CD8-positive, alpha-beta memory T cell (primary cell): ENCODE measurements around the gene LDLRAD4. TPM values are rescaled to one million over a fixed set of nuclear protein-coding genes. Genes with fewer than 3 reads are reported as not detected.

Experiments
- CTCF ChIA-PET: fragments of 350-600 bp; sonication (Branson Sonifier 250); formaldehyde crosslinking; loops from one replicate; lab custom pipeline; 2021; ENCODE audit warnings: antibody characterized with exemption; lab: Charles Lee
- POLR2A ChIA-PET: fragments of 350-600 bp; sonication (Branson Sonifier 250); formaldehyde crosslinking; loops from one replicate; lab custom pipeline; 2021; ENCODE audit warnings: antibody characterized with exemption; lab: Charles Lee
- DNase-seq, 5 donors: peaks; one replicate each; pipeline versions ENCODE4 v3.0.0 to v3.0.0-alpha.2; 2020 to 2022; ENCODE audit warnings: mixed read lengths in 1 of 5
- H3K27ac ChIP-seq: one replicate; pipeline ENCODE4 v1.7.0; 2013; ENCODE audit warnings: low read depth, mild to moderate bottlenecking, low read length, moderate library complexity
- H3K27me3 ChIP-seq: 2 replicates; pipeline ENCODE4 v1.7.0; 2013; ENCODE audit warnings: low read length, mild to moderate bottlenecking; ENCODE audit not compliant: insufficient read depth, poor library complexity, severe bottlenecking
- H3K36me3 ChIP-seq: 2 replicates; pipeline ENCODE4 v1.7.0; 2013; ENCODE audit warnings: mild to moderate bottlenecking, low read length, moderate library complexity; ENCODE audit not compliant: insufficient read depth
- H3K4me1 ChIP-seq: 2 replicates; pipeline ENCODE4 v1.7.0; 2013; ENCODE audit warnings: mild to moderate bottlenecking, low read length, moderate library complexity; ENCODE audit not compliant: insufficient read depth
- H3K4me3 ChIP-seq: 2 replicates; pipeline ENCODE4 v1.7.0; 2013; ENCODE audit warnings: mild to moderate bottlenecking, low read length
- H3K9me3 ChIP-seq: 2 replicates; pipeline ENCODE4 v1.7.0; 2013; ENCODE audit warnings: mild to moderate bottlenecking, low read length
- H3K27ac Mint-ChIP-seq, 8 donors: one replicate each; pipeline ENCODE4 v1.8.0; 2020 to 2021; ENCODE audit warnings: mixed read lengths in 8 of 8, mild to moderate bottlenecking in 6 of 8, inconsistent platforms in 3 of 8, moderate library complexity in 3 of 8
- H3K27me3 Mint-ChIP-seq, 2 donors: one replicate each; pipeline ENCODE4 v1.8.0; 2020 to 2021; ENCODE audit warnings: mixed read lengths in 2 of 2, mild to moderate bottlenecking in 1 of 2, moderate library complexity in 1 of 2
- H3K36me3 Mint-ChIP-seq, 3 donors: one replicate each; pipeline ENCODE4 v1.8.0; 2020 to 2021; ENCODE audit warnings: mixed read lengths in 3 of 3, inconsistent platforms in 1 of 3, mild to moderate bottlenecking in 1 of 3
- H3K4me1 Mint-ChIP-seq, 3 donors: one replicate each; pipeline ENCODE4 v1.8.0; 2020 to 2021; ENCODE audit warnings: mixed read lengths in 3 of 3, inconsistent platforms in 1 of 3, mild to moderate bottlenecking in 1 of 3
- H3K4me3 Mint-ChIP-seq, 7 donors: one replicate each; pipeline ENCODE4 v1.8.0; 2020 to 2021; ENCODE audit warnings: mixed read lengths in 7 of 7, mild to moderate bottlenecking in 6 of 7, moderate library complexity in 4 of 7, inconsistent platforms in 2 of 7
- H3K9me3 Mint-ChIP-seq, 5 donors: one replicate each; pipeline ENCODE4 v1.8.0; 2020 to 2022; ENCODE audit warnings: mixed read lengths in 5 of 5, mild to moderate bottlenecking in 3 of 5, moderate library complexity in 2 of 5, inconsistent platforms in 1 of 5
- polyA plus RNA-seq: library from polyadenylated mRNA; unstranded; fragments of 300-500 nt; fragmentation: Illumina TruSeq; gene quantifications from one replicate; pipeline ENCODE4 v1.2.3, GENCODE V29; 2021
- total RNA-seq, 2 experiments: library from RNA; stranded (reverse); gene quantifications; one replicate each; pipeline ENCODE4 v1.2.3, GENCODE V29; 2021

The LDLRAD4 gene
- total and polyA plus RNA-seq, 3 experiments from 2014 or later, result 8.1 to 30.4 (median 27.3) TPM

- H3K4me3 ChIP-seq, result no peak overlapping the region
- no peaks in the 10 kb centered on the region for H3K9me3 ChIP-seq
- H3K27me3 ChIP-seq, result no peaks in the 10 kb centered on the region
- no peak for DNase-seq
- H3K4me1 Mint-ChIP-seq, result peaks cover 0 to 15% (median 8%) of the 10 kb centered on the region in 3 donors
- no peaks in the 10 kb centered on the region for H3K9me3 Mint-ChIP-seq
- no peaks in the 10 kb centered on the region for H3K27me3 Mint-ChIP-seq
- H3K4me1 ChIP-seq, result no peaks in the 10 kb centered on the region
- no peaks in the 10 kb centered on the region for H3K36me3 ChIP-seq
- no peak overlapping the region for H3K4me3 Mint-ChIP-seq
- ChIA-PET POLR2A (no interaction called here), CTCF (no interaction called here)
- no peak overlapping the region for H3K27ac ChIP-seq
- H3K36me3 Mint-ChIP-seq, result peaks cover 0 to 26% (median 6%) of the 10 kb centered on the region in 3 donors
- no peak overlapping the region for H3K27ac Mint-ChIP-seq
Measured at GRCh38 chr18:13525381-13526029, 306.9 kb downstream of the LDLRAD4 start.

DNA sequence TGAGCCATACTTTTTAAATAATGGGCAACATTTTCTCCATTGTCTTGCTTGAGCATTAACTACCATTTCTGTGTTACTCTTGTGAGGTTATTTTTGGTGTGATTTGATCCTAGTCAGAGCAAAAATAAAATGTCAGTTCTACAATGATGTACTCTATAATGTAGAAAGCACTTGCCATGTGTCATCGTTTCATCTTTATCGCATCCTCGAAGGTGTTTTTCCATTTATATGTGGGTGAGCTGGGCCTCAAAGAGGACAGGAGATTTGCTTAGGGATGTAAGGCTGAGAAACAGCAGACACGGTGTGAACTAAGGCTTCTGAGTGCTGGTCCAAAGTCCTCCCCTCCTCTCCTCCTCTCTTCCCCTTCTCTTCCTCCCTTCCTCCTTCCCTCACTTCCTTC lies 308.0 kb downstream of the LDLRAD4 start:
- Histone ChIP-seq H3K4me1 (no peaks in the 10 kb centered on the region), H3K27me3 (no peaks in the 10 kb centered on the region), H3K9me3 (no peaks in the 10 kb centered on the region), H3K36me3 (no peaks in the 10 kb centered on the region), H3K27ac (no peak overlapping the region), H3K4me3 (no peak overlapping the region)
- Mint-ChIP-seq H3K27me3 (no peaks in the 10 kb centered on the region), H3K36me3 (peaks cover 0 to 26% (median 6%) of the 10 kb centered on the region in 3 donors), H3K4me1 (peaks cover 0 to 10% (median 8%) of the 10 kb centered on the region in 3 donors), H3K4me3 (no peak overlapping the region), H3K27ac (peak overlapping the region in 1 of 8 donors; percentile 47), H3K9me3 (no peaks in the 10 kb centered on the region)
- POLR2A ChIA-PET, result no interaction called here
- DNase-seq, result no peak
- CTCF ChIA-PET, result no interaction called here

DNA sequence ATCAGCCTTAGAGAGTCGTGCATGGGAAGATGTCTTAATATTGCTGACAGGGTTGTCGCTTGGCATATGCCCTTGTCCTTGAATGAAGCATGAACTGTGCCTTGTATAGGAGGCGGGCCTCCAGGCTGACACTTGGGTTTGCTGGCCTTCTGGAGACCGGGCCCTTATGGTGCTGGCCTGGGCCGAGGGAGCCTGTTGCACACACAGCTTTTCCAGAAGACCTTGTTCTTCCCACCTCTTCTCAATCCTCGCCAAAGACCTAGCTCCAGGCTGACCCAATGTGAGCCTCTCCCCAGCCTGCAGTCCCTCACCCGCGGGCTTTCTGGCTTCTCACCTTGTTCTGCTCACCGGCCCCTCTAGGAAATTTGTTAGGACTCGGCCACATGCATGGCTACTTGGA lies 308.7 kb downstream of the LDLRAD4 start:
- DNase-seq, result no peak
- POLR2A ChIA-PET, result no interaction called here

DNA sequence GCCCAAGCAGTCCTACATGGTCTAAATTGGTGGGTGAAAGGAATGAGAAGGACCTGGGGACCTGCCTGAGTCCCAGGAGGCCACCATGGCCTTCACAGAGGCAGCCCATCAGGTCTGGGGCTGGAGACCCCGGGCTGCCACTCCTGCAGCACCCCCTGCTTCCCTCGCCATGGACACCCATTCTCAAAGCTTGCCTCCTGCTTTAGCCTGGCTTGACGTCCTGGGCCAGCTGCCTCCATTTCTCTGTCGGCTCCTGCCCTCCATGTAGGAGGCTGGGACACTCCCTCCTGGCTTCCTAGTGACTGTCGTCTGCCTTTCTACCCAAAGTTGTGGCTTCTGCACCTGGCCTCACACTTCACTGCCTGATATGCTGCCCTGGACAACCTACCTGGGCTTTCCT lies 309.2 kb downstream of the LDLRAD4 start:
- Histone ChIP-seq H3K4me3 (no peak overlapping the region), H3K27ac (no peak overlapping the region), H3K4me1 (no peaks in the 10 kb centered on the region), H3K9me3 (no peaks in the 10 kb centered on the region), H3K27me3 (no peaks in the 10 kb centered on the region), H3K36me3 (no peaks in the 10 kb centered on the region)
- H3K4me1 Mint-ChIP-seq, result peaks cover 2 to 11% (median 9%) of the 10 kb centered on the region in 3 donors
- no peak overlapping the region for H3K4me3 Mint-ChIP-seq
- ChIA-PET CTCF (no interaction called here), POLR2A (no interaction called here)
- peak overlapping the region in 1 of 8 donors; percentile 11 for H3K27ac Mint-ChIP-seq
- peaks cover 0 to 23% (median 6%) of the 10 kb centered on the region in 3 donors for H3K36me3 Mint-ChIP-seq
- H3K27me3 Mint-ChIP-seq, result no peaks in the 10 kb centered on the region
- DNase-seq, result no peak
- no peaks in the 10 kb centered on the region for H3K9me3 Mint-ChIP-seq

More for the DNA sequence above, 308.7 kb downstream of the LDLRAD4 start:
- Histone ChIP-seq H3K27me3 (no peaks in the 10 kb centered on the region), H3K36me3 (no peaks in the 10 kb centered on the region), H3K9me3 (no peaks in the 10 kb centered on the region), H3K27ac (no peak overlapping the region), H3K4me1 (no peaks in the 10 kb centered on the region), H3K4me3 (no peak overlapping the region)
- CTCF ChIA-PET, result no interaction called here
- Mint-ChIP-seq H3K4me1 (peaks cover 0 to 8% (median 8%) of the 10 kb centered on the region in 3 donors), H3K27ac (no peak overlapping the region), H3K9me3 (no peaks in the 10 kb centered on the region), H3K27me3 (no peaks in the 10 kb centered on the region), H3K4me3 (no peak overlapping the region), H3K36me3 (peaks cover 0 to 25% (median 6%) of the 10 kb centered on the region in 3 donors)

DNA sequence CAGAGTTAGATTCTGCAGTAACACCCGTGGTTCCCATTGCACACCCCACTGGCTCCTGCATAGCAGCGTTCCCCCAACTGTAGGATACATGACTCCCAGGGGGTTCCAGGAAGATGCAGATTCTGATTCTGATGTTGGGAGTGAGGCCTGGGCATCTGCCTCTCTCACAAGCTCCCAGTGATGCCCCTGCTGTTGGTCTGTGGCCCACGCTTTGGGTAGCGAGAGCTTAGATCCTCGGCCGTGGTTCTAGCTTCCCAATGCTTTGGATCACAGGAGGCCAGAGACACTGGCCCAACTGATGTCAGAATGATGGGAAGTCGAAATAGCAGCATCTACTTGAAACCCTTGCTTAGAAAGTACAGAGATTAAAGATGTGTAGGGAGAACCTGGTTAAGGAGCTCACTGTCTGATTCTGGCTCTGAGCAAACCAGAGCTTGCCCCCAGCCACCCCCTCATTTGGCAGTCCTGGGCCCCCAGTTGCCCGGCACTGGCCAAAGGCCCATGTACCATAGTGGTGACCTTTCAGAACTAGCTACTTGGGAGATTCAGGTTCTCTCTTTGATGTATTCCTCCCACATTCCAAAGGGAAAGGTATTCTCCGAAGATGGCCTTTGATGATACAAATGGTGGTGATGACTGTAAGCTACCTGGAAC lies 310.3 kb downstream of the LDLRAD4 start:
- Mint-ChIP-seq H3K36me3 (peaks cover 0 to 23% (median 6%) of the 10 kb centered on the region in 3 donors), H3K4me1 (peaks cover 13 to 18% (median 17%) of the 10 kb centered on the region in 3 donors), H3K9me3 (no peaks in the 10 kb centered on the region), H3K4me3 (no peak overlapping the region), H3K27me3 (no peaks in the 10 kb centered on the region), H3K27ac (no peak overlapping the region)
- no peaks in the 10 kb centered on the region for H3K9me3 ChIP-seq
- ChIA-PET CTCF (interaction anchor here (1.5 kb wide), 2 partner anchors 9 to 28 kb away, joined by 4 to 6 read pairs; no protein-coding TSS in a partner anchor), POLR2A (no interaction called here)
- H3K4me3 ChIP-seq, result no peak overlapping the region
- no peak overlapping the region for H3K27ac ChIP-seq
- H3K27me3 ChIP-seq, result no peaks in the 10 kb centered on the region
- no peaks in the 10 kb centered on the region for H3K4me1 ChIP-seq
- no peak for DNase-seq
- H3K36me3 ChIP-seq, result no peaks in the 10 kb centered on the region

DNA sequence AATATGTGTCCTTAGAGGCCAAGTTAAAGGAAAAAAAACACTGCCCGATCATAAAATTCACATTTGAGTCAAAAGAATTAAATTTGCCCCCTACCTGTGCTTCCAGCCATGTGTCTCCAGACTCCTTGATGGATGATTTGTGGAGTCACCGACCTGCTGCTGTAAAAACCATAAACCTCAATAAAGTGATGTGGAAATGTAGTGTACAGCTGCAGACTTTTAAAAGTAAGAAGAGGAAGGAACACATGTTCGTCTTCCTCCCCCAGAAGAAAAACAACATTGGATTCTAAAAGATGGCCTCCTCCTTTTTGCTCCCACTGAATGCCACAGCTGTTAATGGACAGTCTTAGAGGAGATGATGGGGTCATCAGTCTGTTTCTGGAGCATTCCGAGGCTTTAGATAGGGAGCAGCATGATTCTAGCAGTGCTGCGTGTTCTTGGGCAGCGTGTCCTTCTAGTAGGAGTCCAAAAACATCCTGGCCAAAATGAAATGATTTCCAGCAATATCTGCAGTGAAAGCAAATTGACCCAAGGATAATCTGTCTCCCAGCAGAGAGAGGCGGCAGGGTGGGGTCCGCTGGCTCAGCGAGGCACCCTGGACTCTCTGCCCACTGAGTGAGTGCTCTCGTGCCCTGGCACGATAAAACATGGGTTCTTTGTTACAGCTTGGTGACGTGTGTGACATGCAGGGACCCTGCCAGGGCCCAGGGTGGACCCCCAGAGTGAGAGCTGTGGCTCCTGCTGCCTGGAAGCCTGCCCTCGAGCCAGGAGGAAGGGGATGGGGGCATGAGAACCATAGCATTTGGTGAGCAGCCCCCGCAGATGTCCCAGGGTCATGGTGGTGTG lies 311.7 kb downstream of the LDLRAD4 start:
- H3K27ac Mint-ChIP-seq, result peak overlapping the region in 1 of 8 donors; percentile 74
- Histone ChIP-seq H3K4me3 (no peak overlapping the region), H3K27me3 (no peaks in the 10 kb centered on the region), H3K36me3 (no peaks in the 10 kb centered on the region), H3K4me1 (no peaks in the 10 kb centered on the region), H3K27ac (no peak overlapping the region), H3K9me3 (no peaks in the 10 kb centered on the region)
- POLR2A ChIA-PET, result no interaction called here
- no peak overlapping the region for H3K4me3 Mint-ChIP-seq
- H3K4me1 Mint-ChIP-seq, result peaks cover 18 to 32% (median 19%) of the 10 kb centered on the region in 3 donors
- DNase-seq, result no peak
- CTCF ChIA-PET, result interaction anchor here (0.8 to 1.5 kb wide), 3 partner anchors 11 to 314 kb away, joined by 3 to 6 read pairs (median 4); no protein-coding TSS in a partner anchor
- peaks cover 0 to 17% (median 0%) of the 10 kb centered on the region in 3 donors for H3K36me3 Mint-ChIP-seq
- H3K27me3 Mint-ChIP-seq, result no peaks in the 10 kb centered on the region
- H3K9me3 Mint-ChIP-seq, result no peaks in the 10 kb centered on the region

DNA sequence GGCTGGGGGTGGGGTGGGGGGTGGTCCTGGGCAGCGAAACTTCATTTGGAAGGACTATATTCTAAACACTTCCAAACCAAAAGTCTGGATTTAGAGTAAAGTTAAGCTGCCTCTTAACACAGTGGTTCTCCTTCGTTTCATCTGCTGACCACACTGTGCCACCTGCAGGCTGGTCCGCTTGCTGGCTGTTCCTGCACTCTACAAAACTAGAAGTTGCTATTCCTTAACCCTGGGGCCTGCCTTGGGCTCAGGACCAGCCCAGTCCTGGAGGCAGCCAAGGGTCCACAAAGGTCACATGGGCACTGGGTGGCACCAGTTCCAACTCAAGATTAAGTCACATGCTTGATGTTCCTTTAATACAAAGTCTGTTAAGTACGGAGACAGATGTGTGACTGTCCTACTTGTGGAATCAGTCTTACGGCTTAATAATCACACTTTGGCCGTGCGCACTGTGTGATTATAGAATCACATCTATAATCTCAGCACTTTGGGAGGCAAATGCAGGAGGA lies 312.4 kb downstream of the LDLRAD4 start:
- no peaks in the 10 kb centered on the region for H3K9me3 ChIP-seq
- Mint-ChIP-seq H3K4me3 (no peak overlapping the region), H3K27ac (no peak overlapping the region), H3K27me3 (no peaks in the 10 kb centered on the region), H3K4me1 (peaks cover 18 to 32% (median 19%) of the 10 kb centered on the region in 3 donors), H3K36me3 (peaks cover 0 to 15% (median 0%) of the 10 kb centered on the region in 3 donors), H3K9me3 (no peaks in the 10 kb centered on the region)
- H3K27me3 ChIP-seq, result no peaks in the 10 kb centered on the region
- no peaks in the 10 kb centered on the region for H3K4me1 ChIP-seq
- ChIA-PET CTCF (interaction anchor here (0.8 kb wide), 2 partner anchors 12 to 314 kb away, joined by 3 read pairs; no protein-coding TSS in a partner anchor), POLR2A (no interaction called here)
- no peak overlapping the region for H3K27ac ChIP-seq
- no peaks in the 10 kb centered on the region for H3K36me3 ChIP-seq
- H3K4me3 ChIP-seq, result no peak overlapping the region
- no peak for DNase-seq
